ENCODE measurements around the gene RALGPS2. TPM values are rescaled to one million over a fixed set of nuclear protein-coding genes. Genes with fewer than 3 reads are reported as not detected.
A peak's percentile ranks its signal among the peaks of the same experiment; 100 is the strongest.

Gene RALGPS2
- polyA plus RNA-seq, 1 experiment: 67.2 TPM

GRCh38 chr1:178774263-178774662 lies 49.2 kb downstream of the RALGPS2 start:
- no peak for DNase-seq (ENCODE audit: low read depth, low spot score)
- peaks cover 9% of the 10 kb centered on the region for H3K9me3 ChIP-seq (ENCODE audit: control insufficient read depth, insufficient read depth, low read length)
- POLR2A ChIA-PET: no interaction called here
- H3K27me3 ChIP-seq (ENCODE audit: control insufficient read depth, insufficient read depth, low read length): no peaks in the 10 kb centered on the region
- no peak overlapping the region for H3K27ac ChIP-seq (ENCODE audit: low read depth, low read length)
- no peak overlapping the region for H3K4me3 ChIP-seq (ENCODE audit: low read depth, low read length)
- TF ChIP-seq CTCF (IDR thresholded peaks at IDR 0.05; ENCODE audit: low read depth, low read length): peak; percentile 32
- CTCF ChIA-PET: interaction anchor here (0.5 to 5.0 kb wide), 14 partner anchors 9 to 247 kb away, joined by 3 to 36 read pairs (median 4); no protein-coding TSS in a partner anchor

GRCh38 chr1:178776553-178776952 lies 51.5 kb downstream of the RALGPS2 start:
- CTCF ChIA-PET: interaction anchor here (0.7 to 0.9 kb wide), 3 partner anchors 226 to 298 kb away, joined by 3 to 4 read pairs (median 3); no protein-coding TSS in a partner anchor
- TF ChIP-seq CTCF (IDR thresholded peaks at IDR 0.05; ENCODE audit: low read depth, low read length): no peak

GRCh38 chr1:178781533-178782330 lies 56.7 kb downstream of the RALGPS2 start:
- no peaks in the 10 kb centered on the region for H3K27me3 ChIP-seq (ENCODE audit: control insufficient read depth, insufficient read depth, low read length)
- no peak for DNase-seq (ENCODE audit: low read depth, low spot score)
- POLR2A ChIA-PET: interaction anchor here (0.7 kb wide), 1 partner anchor 244 kb away, joined by 4 read pairs; no protein-coding TSS in a partner anchor
- H3K9me3 ChIP-seq (ENCODE audit: control insufficient read depth, insufficient read depth, low read length): no peaks in the 10 kb centered on the region
- no peak overlapping the region for H3K4me3 ChIP-seq (ENCODE audit: low read depth, low read length)
- CTCF ChIA-PET: interaction anchor here (0.6 to 3.0 kb wide), 3 partner anchors 221 to 248 kb away, joined by 3 to 12 read pairs (median 3); no protein-coding TSS in a partner anchor
- H3K27ac ChIP-seq (ENCODE audit: low read depth, low read length): no peak overlapping the region
- no peak for TF ChIP-seq CTCF (IDR thresholded peaks at IDR 0.05; ENCODE audit: low read depth, low read length)

More at GRCh38 chr1:178776553-178776952, 51.5 kb downstream of the RALGPS2 start:
- H3K27me3 ChIP-seq (ENCODE audit: control insufficient read depth, insufficient read depth, low read length): no peaks in the 10 kb centered on the region
- no peak overlapping the region for H3K4me3 ChIP-seq (ENCODE audit: low read depth, low read length)
- H3K9me3 ChIP-seq (ENCODE audit: control insufficient read depth, insufficient read depth, low read length): no peaks in the 10 kb centered on the region
- H3K27ac ChIP-seq (ENCODE audit: low read depth, low read length): no peak overlapping the region
- POLR2A ChIA-PET: no interaction called here
- no peak for DNase-seq (ENCODE audit: low read depth, low spot score)

- DNase-seq (ENCODE audit: low read depth, low spot score): no peak
- POLR2A ChIA-PET: no interaction called here
- H3K9me3 ChIP-seq (ENCODE audit: control insufficient read depth, insufficient read depth, low read length): no peaks in the 10 kb centered on the region
- no peak for TF ChIP-seq CTCF (IDR thresholded peaks at IDR 0.05; ENCODE audit: low read depth, low read length)
- H3K4me3 ChIP-seq (ENCODE audit: low read depth, low read length): no peak overlapping the region
- H3K27ac ChIP-seq (ENCODE audit: low read depth, low read length): no peak overlapping the region
- CTCF ChIA-PET: interaction anchor here (1.0 to 3.1 kb wide), 4 partner anchors 10 to 219 kb away, joined by 4 to 15 read pairs (median 4); no protein-coding TSS in a partner anchor
- no peaks in the 10 kb centered on the region for H3K27me3 ChIP-seq (ENCODE audit: control insufficient read depth, insufficient read depth, low read length)
These were observed 59.1 kb downstream of the RALGPS2 start for GRCh38 chr1:178784131-178784536.

GRCh38 chr1:178792394-178792793 lies 67.3 kb downstream of the RALGPS2 start:
- Histone ChIP-seq H3K27me3 (ENCODE audit: control insufficient read depth, insufficient read depth, low read length) (no peaks in the 10 kb centered on the region), H3K9me3 (ENCODE audit: control insufficient read depth, insufficient read depth, low read length) (no peaks in the 10 kb centered on the region), H3K27ac (ENCODE audit: low read depth, low read length) (no peak overlapping the region), H3K4me3 (ENCODE audit: low read depth, low read length) (no peak overlapping the region)
- ChIA-PET CTCF (no interaction called here), POLR2A (no interaction called here)
- DNase-seq (ENCODE audit: low read depth, low spot score): no peak
- no peak for TF ChIP-seq CTCF (IDR thresholded peaks at IDR 0.05; ENCODE audit: low read depth, low read length)

Data from AG04450 (cell line).